IPS-20b (cell line): ENCODE measurements around the gene BPTF.
"Not testable (repeated sequence)": the region's sequence is repeated elsewhere in the genome, so short reads cannot be mapped to it uniquely, and the experiment has no call there.

ENCODE experiments used
- H3K27ac ChIP-seq: one replicate; pipeline ENCODE4 v1.5.1; 2013; ENCODE audit warnings: low read length
- H3K27me3 ChIP-seq: 2 replicates; pipeline ENCODE4 v1.6.1; 2013; ENCODE audit warnings: mild to moderate bottlenecking, low read length, inconsistent platforms; ENCODE audit not compliant: insufficient read depth
- H3K36me3 ChIP-seq: 2 replicates; pipeline ENCODE4 v1.6.1; 2013; ENCODE audit warnings: low read depth, mild to moderate bottlenecking, inconsistent platforms, low read length, moderate library complexity; ENCODE audit not compliant: insufficient read depth
- H3K4me1 ChIP-seq: 2 replicates; pipeline ENCODE4 v1.6.1; 2013; ENCODE audit warnings: mild to moderate bottlenecking, control low read depth, inconsistent platforms, low read length, moderate library complexity; ENCODE audit not compliant: insufficient read depth
- H3K4me3 ChIP-seq: 2 replicates; pipeline ENCODE4 v1.5.1; 2013; ENCODE audit warnings: mild to moderate bottlenecking, low read length, inconsistent platforms
- H3K9ac ChIP-seq: 2 replicates; pipeline ENCODE4 v1.6.1; 2013; ENCODE audit warnings: low read depth, mild to moderate bottlenecking, inconsistent platforms, low read length, moderate library complexity
- H3K9me3 ChIP-seq: 2 replicates; pipeline ENCODE4 v1.6.1; 2013; ENCODE audit warnings: mild to moderate bottlenecking, low read depth, low read length, inconsistent platforms; ENCODE audit not compliant: insufficient read depth

BPTF gene

GRCh38 chr17:67980883-67981282 lies 155.6 kb downstream of the BPTF start:
- not testable (repeated sequence) for H3K9ac ChIP-seq, H3K9me3 ChIP-seq, H3K4me3 ChIP-seq, H3K4me1 ChIP-seq, H3K27ac ChIP-seq, H3K27me3 ChIP-seq
- H3K36me3 ChIP-seq, result peaks cover 23% of the 10 kb centered on the region

GRCh38 chr17:67982034-67982640 lies 156.8 kb downstream of the BPTF start:
- H3K9me3 ChIP-seq, result no peaks in the 10 kb centered on the region
- H3K4me1 ChIP-seq, result no peaks in the 10 kb centered on the region
- H3K36me3 ChIP-seq, result peaks cover 12% of the 10 kb centered on the region; the same call in 1 of the 2 replicates
- H3K27ac ChIP-seq, result no peak overlapping the region
- H3K27me3 ChIP-seq, result no peaks in the 10 kb centered on the region
- no peak overlapping the region for H3K4me3 ChIP-seq
- no peak overlapping the region for H3K9ac ChIP-seq

- Histone ChIP-seq H3K4me1 (no peaks in the 10 kb centered on the region), H3K9ac (no peak overlapping the region)
These were observed 157.5 kb downstream of the BPTF start for GRCh38 chr17:67982686-67983382.

GRCh38 chr17:67983383-67983688 lies 158.0 kb downstream of the BPTF start:
- Histone ChIP-seq H3K27ac (no peak overlapping the region), H3K4me1 (no peaks in the 10 kb centered on the region), H3K4me3 (no peak overlapping the region)

More at GRCh38 chr17:67982686-67983382, 157.5 kb downstream of the BPTF start:
- no peak overlapping the region for H3K4me3 ChIP-seq
- no peak overlapping the region for H3K27ac ChIP-seq
- H3K9me3 ChIP-seq, result no peaks in the 10 kb centered on the region
- H3K27me3 ChIP-seq, result no peaks in the 10 kb centered on the region
- H3K36me3 ChIP-seq, result peaks cover 11% of the 10 kb centered on the region; the same call in 1 of the 2 replicates

GRCh38 chr17:67990909-67991308 lies 165.6 kb downstream of the BPTF start:
- Histone ChIP-seq H3K36me3 (peaks cover 8% of the 10 kb centered on the region), H3K9ac (no peak overlapping the region), H3K9me3 (no peaks in the 10 kb centered on the region), H3K27me3 (peaks cover 22% of the 10 kb centered on the region), H3K4me3 (no peak overlapping the region), H3K27ac (no peak overlapping the region), H3K4me1 (peaks cover 8% of the 10 kb centered on the region)

More at GRCh38 chr17:67983383-67983688, 158.0 kb downstream of the BPTF start:
- no peaks in the 10 kb centered on the region for H3K9me3 ChIP-seq
- peaks cover 11% of the 10 kb centered on the region; the same call in 1 of the 2 replicates for H3K36me3 ChIP-seq
- no peak overlapping the region for H3K9ac ChIP-seq
- no peaks in the 10 kb centered on the region for H3K27me3 ChIP-seq

- H3K27ac ChIP-seq, result peak overlapping the region; percentile 49
- H3K4me3 ChIP-seq, result peak overlapping the region; percentile 90
- peaks cover 8% of the 10 kb centered on the region for H3K4me1 ChIP-seq
- peaks cover 8% of the 10 kb centered on the region for H3K36me3 ChIP-seq
- peaks cover 35% of the 10 kb centered on the region for H3K27me3 ChIP-seq
- H3K9ac ChIP-seq, result peak overlapping the region; percentile 89
- no peaks in the 10 kb centered on the region for H3K9me3 ChIP-seq
These were observed 167.3 kb downstream of the BPTF start for GRCh38 chr17:67992548-67993152.

- Histone ChIP-seq H3K4me3 (peak overlapping the region; percentile 90), H3K27me3 (peaks cover 35% of the 10 kb centered on the region)
These were observed 168.1 kb downstream of the BPTF start for GRCh38 chr17:67993153-67993997.

GRCh38 chr17:67993998-67994361 lies 168.7 kb downstream of the BPTF start:
- Histone ChIP-seq H3K4me3 (peak overlapping the region; percentile 84), H3K9ac (peak overlapping the region; percentile 63; the same call in 1 of the 2 replicates), H3K36me3 (peaks cover 8% of the 10 kb centered on the region), H3K9me3 (no peaks in the 10 kb centered on the region), H3K4me1 (peaks cover 8% of the 10 kb centered on the region), H3K27me3 (peaks cover 35% of the 10 kb centered on the region), H3K27ac (no peak overlapping the region)

More at GRCh38 chr17:67993153-67993997, 168.1 kb downstream of the BPTF start:
- peaks cover 8% of the 10 kb centered on the region for H3K36me3 ChIP-seq
- H3K9me3 ChIP-seq, result no peaks in the 10 kb centered on the region
- peak overlapping the region; percentile 49 for H3K27ac ChIP-seq
- peak overlapping the region; percentile 89 for H3K9ac ChIP-seq
- peaks cover 8% of the 10 kb centered on the region for H3K4me1 ChIP-seq

GRCh38 chr17:67994817-67995569 lies 169.7 kb downstream of the BPTF start:
- H3K27ac ChIP-seq, result no peak overlapping the region
- H3K9ac ChIP-seq, result no peak overlapping the region
- H3K36me3 ChIP-seq, result peaks cover 8% of the 10 kb centered on the region
- H3K9me3 ChIP-seq, result no peaks in the 10 kb centered on the region
- H3K4me1 ChIP-seq, result peaks cover 8% of the 10 kb centered on the region
- peak overlapping the region; percentile 84 for H3K4me3 ChIP-seq
- H3K27me3 ChIP-seq, result peaks cover 35% of the 10 kb centered on the region

GRCh38 chr17:67995570-67996263 lies 170.4 kb downstream of the BPTF start:
- Histone ChIP-seq H3K4me1 (peaks cover 8% of the 10 kb centered on the region), H3K9ac (peak overlapping the region; percentile 58; the same call in 1 of the 2 replicates), H3K36me3 (peaks cover 8% of the 10 kb centered on the region), H3K27ac (no peak overlapping the region), H3K9me3 (no peaks in the 10 kb centered on the region), H3K4me3 (peak overlapping the region; percentile 84), H3K27me3 (peaks cover 35% of the 10 kb centered on the region)
